CD14-positive monocyte (primary cell): ENCODE data around the gene KLHL10. TPM values are rescaled to one million over a fixed set of nuclear protein-coding genes. Genes with fewer than 3 reads are reported as not detected.

ENCODE experiments used
- DNase-seq, 3 donors: peaks; one replicate each; pipeline ENCODE4 v3.0.0-alpha.2; 2011 to 2022
- H2AFZ ChIP-seq: 2 replicates; pipeline ENCODE4 v1.6.0; 2012; ENCODE audit warnings: mild to moderate bottlenecking, low read depth, low read length, inconsistent platforms; ENCODE audit not compliant: insufficient read depth, poor library complexity, severe bottlenecking
- H3K27ac ChIP-seq, 2 donors: 1 replicate in 1 of 2; 2 replicates in 1 of 2; pipeline ENCODE4 v1.5.1; 2012 to 2013; ENCODE audit warnings: low read length in 2 of 2, control low read depth in 1 of 2, inconsistent platforms in 1 of 2, low read depth in 1 of 2, mild to moderate bottlenecking in 1 of 2
- H3K27me3 ChIP-seq, 2 donors: one replicate each; pipeline versions ENCODE4 v1.6.0 to v1.6.1; 2011 to 2013; ENCODE audit warnings: low read length in 2 of 2; ENCODE audit not compliant: control insufficient read depth in 2 of 2, insufficient read depth in 2 of 2
- H3K36me3 ChIP-seq, 2 donors: replicated peaks in 1 of 2; 1 replicate in 1 of 2; 2 replicates in 1 of 2; pipeline versions ENCODE4 v1.5.1 to v1.6.1; 2012 to 2013; ENCODE audit warnings: low read length in 2 of 2, control low read depth in 1 of 2, inconsistent platforms in 1 of 2, mild to moderate bottlenecking in 1 of 2; ENCODE audit not compliant: insufficient read depth in 2 of 2, control insufficient read depth in 1 of 2
- H3K4me1 ChIP-seq, 2 donors: 1 replicate in 1 of 2; 2 replicates in 1 of 2; pipeline versions ENCODE4 v1.5.1 to v1.6.1; 2012 to 2013; ENCODE audit warnings: low read length in 2 of 2, control low read depth in 1 of 2, inconsistent platforms in 1 of 2, mild to moderate bottlenecking in 1 of 2, moderate library complexity in 1 of 2; ENCODE audit not compliant: insufficient read depth in 2 of 2, control insufficient read depth in 1 of 2
- H3K4me2 ChIP-seq: replicated peaks from 2 replicates; pipeline ENCODE3; 2012; ENCODE audit warnings: low read length, moderate library complexity, mild to moderate bottlenecking; ENCODE audit not compliant: poor library complexity, severe bottlenecking; ENCODE audit errors: extremely low read depth
- H3K4me3 ChIP-seq, 3 experiments: fragments of 200-600 bp in 1 of 3; sonication (generic) in 1 of 3; replicated peaks in 1 of 3; 1 replicate in 2 of 3; 2 replicates in 1 of 3; pipeline ENCODE4 v1.5.1; 2011 to 2013; ENCODE audit warnings: low read length in 3 of 3, mild to moderate bottlenecking in 3 of 3, control low read depth in 2 of 3, low read depth in 2 of 3, inconsistent platforms in 1 of 3, moderate library complexity in 1 of 3
- H3K79me2 ChIP-seq: 2 replicates; pipeline ENCODE4 v1.6.0; 2012; ENCODE audit warnings: mild to moderate bottlenecking, control low read depth, inconsistent platforms, low read length, moderate library complexity; ENCODE audit not compliant: insufficient read depth
- H3K9ac ChIP-seq: 2 replicates; pipeline ENCODE4 v1.6.0; 2017; ENCODE audit warnings: low read length, mild to moderate bottlenecking; ENCODE audit not compliant: insufficient read depth, poor library complexity, severe bottlenecking
- H3K9me3 ChIP-seq, 2 donors: replicated peaks in 1 of 2; 1 replicate in 1 of 2; 2 replicates in 1 of 2; pipeline versions ENCODE4 v1.5.1 to v1.6.1; 2012 to 2013; ENCODE audit warnings: low read length in 2 of 2, control low read depth in 1 of 2; ENCODE audit not compliant: control insufficient read depth in 1 of 2, insufficient read depth in 1 of 2
- H4K20me1 ChIP-seq: 2 replicates; pipeline ENCODE4 v1.6.0; 2012; ENCODE audit warnings: mild to moderate bottlenecking, low read length, control low read depth, moderate library complexity; ENCODE audit not compliant: insufficient read depth
- H3K27ac Mint-ChIP-seq, 7 donors: one replicate each; pipeline ENCODE4 v1.8.0; 2020; ENCODE audit warnings: mild to moderate bottlenecking in 7 of 7, mixed read lengths in 7 of 7, moderate library complexity in 6 of 7, inconsistent platforms in 2 of 7
- H3K27me3 Mint-ChIP-seq, 3 donors: one replicate each; pipeline ENCODE4 v1.8.0; 2021 to 2022; ENCODE audit warnings: low read depth in 3 of 3, mild to moderate bottlenecking in 3 of 3, mixed read lengths in 3 of 3, moderate library complexity in 3 of 3, inconsistent platforms in 1 of 3
- H3K36me3 Mint-ChIP-seq, 2 donors: one replicate each; pipeline ENCODE4 v1.8.0; 2020; ENCODE audit warnings: mixed read lengths in 2 of 2, inconsistent platforms in 1 of 2, mild to moderate bottlenecking in 1 of 2
- H3K4me1 Mint-ChIP-seq: one replicate; pipeline ENCODE4 v1.8.0; 2020; ENCODE audit warnings: mild to moderate bottlenecking, mixed read lengths
- H3K4me3 Mint-ChIP-seq, 2 donors: one replicate each; pipeline ENCODE4 v1.8.0; 2020; ENCODE audit warnings: mild to moderate bottlenecking in 2 of 2, mixed read lengths in 2 of 2, moderate library complexity in 1 of 2
- H3K9me3 Mint-ChIP-seq, 7 donors: one replicate each; pipeline ENCODE4 v1.8.0; 2020 to 2022; ENCODE audit warnings: mixed read lengths in 7 of 7, mild to moderate bottlenecking in 6 of 7, moderate library complexity in 6 of 7, inconsistent platforms in 2 of 7
- CTCF ChIP-seq: fragments of 200-600 bp; IDR thresholded peaks from one replicate; pipeline ENCODE4 v1.8.0; 2022; ENCODE audit warnings: antibody characterized with exemption, mild to moderate bottlenecking
- WGBS: methylation state at CpG from one replicate; pipeline ENCODE4 v1.1.5; 2013; ENCODE audit warnings: missing lambda C conversion rate; ENCODE audit not compliant: insufficient coverage; 5-methylcytosine and 5-hydroxymethylcytosine counted together
- intact Hi-C, 2 donors: fragments of 100-400 bp; cut with micrococcal nuclease; formaldehyde crosslinking; loops; one replicate each; pipeline versions ENCODE4 v1.15.0 to v1.15.1; 2023
- polyA minus RNA-seq: library from RNA; depleted of rRNA, polyadenylated mRNA; stranded (reverse); fragments of >200 nt; gene quantifications from 2 replicates; pipeline ENCODE4 v1.2.3, GENCODE V29; 2012
- polyA plus RNA-seq, 3 donors: library from polyadenylated mRNA; depleted of rRNA in 1 of 3; unstranded in 2 of 3; stranded (reverse) in 1 of 3; fragments of 300-500 nt in 2 of 3; fragments of >200 nt in 1 of 3; fragmentation: Illumina TruSeq in 2 of 3; gene quantifications; 1 replicate in 2 of 3; 2 replicates in 1 of 3; pipeline ENCODE4 v1.2.3, GENCODE V29; 2012 to 2021
- total RNA-seq, 12 experiments: library from RNA in 1 of 12; stranded (reverse) in 1 of 12; fragments of 120-200 nt in 1 of 12; gene quantifications; one replicate each; pipeline ENCODE4 v1.2.4 and lab custom pipeline; 2013 to 2026; ENCODE audit warnings: mixed read lengths in 6 of 12, inconsistent platforms in 1 of 12

The KLHL10 gene
- 0.13 TPM for total RNA-seq (2013)
- polyA plus RNA-seq (under 1 TPM in 1 of 3 donors, not detected in 2; 0.15 TPM), polyA minus RNA-seq (not detected in 2 replicates), total RNA-seq (lab: John Stamatoyannopoulos, UW) (0 to 0.60 (median 0.08) reads per million in 11 experiments)

- no peaks in the 10 kb centered on the region for H3K79me2 ChIP-seq
- H3K9me3 Mint-ChIP-seq: peaks cover 0 to 3% (median 0%) of the 10 kb centered on the region in 7 donors
- DNase-seq: no peak
- H3K36me3 Mint-ChIP-seq: no peaks in the 10 kb centered on the region
- WGBS: 97% methylated on average over 10 of the region's 15 CpGs
- intact Hi-C loops: no loop called here
- H3K4me2 ChIP-seq: peak within 1 kb of the TSS; percentile 99
- peaks cover 2 to 8% of the 10 kb centered on the region in 2 donors for H3K27me3 ChIP-seq
- no peak within 1 kb of the TSS for H3K9ac ChIP-seq
- no peak within 1 kb of the TSS for H3K4me3 ChIP-seq
- H3K9me3 ChIP-seq: no peaks in the 10 kb centered on the region
- H3K4me1 ChIP-seq: peaks cover 11 to 16% of the 10 kb centered on the region in 2 donors
- H3K36me3 ChIP-seq: no peaks in the 10 kb centered on the region
- H2AFZ ChIP-seq: peak within 1 kb of the TSS; percentile 98
- H3K27me3 Mint-ChIP-seq: peaks cover 22 to 34% (median 25%) of the 10 kb centered on the region in 3 donors
- no peak within 1 kb of the TSS for H3K27ac Mint-ChIP-seq
- no peak for TF ChIP-seq CTCF
- H3K4me1 Mint-ChIP-seq: peaks cover 12% of the 10 kb centered on the region
- H3K27ac ChIP-seq: no peak within 1 kb of the TSS
- H3K4me3 Mint-ChIP-seq: peak within 1 kb of the TSS; percentile 79 to 80
- no peaks in the 10 kb centered on the region for H4K20me1 ChIP-seq
Measured at GRCh38 chr17:41837761-41838538, at the start of gene KLHL10. Gene KLHL10 (plus strand): TSS chr17:41837825. CDS start chr17:41837933, 108 bp downstream.

GRCh38 chr17:41792845-41793783, 44.5 kb upstream of the KLHL10 start:
- H3K4me2 ChIP-seq: no peak overlapping the region

More at GRCh38 chr17:41792845-41793783, 44.5 kb upstream of the KLHL10 start:
- no peak for TF ChIP-seq CTCF
- Mint-ChIP-seq H3K4me1 (peaks cover 35% of the 10 kb centered on the region), H3K27ac (peak overlapping the region in 1 of 7 donors; percentile 15), H3K4me3 (no peak overlapping the region), H3K27me3 (peaks cover 2 to 7% (median 5%) of the 10 kb centered on the region in 3 donors), H3K9me3 (peaks cover 0 to 2% (median 0%) of the 10 kb centered on the region in 7 donors), H3K36me3 (no peaks in the 10 kb centered on the region)
- peaks cover 23 to 25% of the 10 kb centered on the region in 2 donors for H3K4me1 ChIP-seq
- DNase-seq: peak in 2 of 3 donors; percentile 17 to 21
- H3K27me3 ChIP-seq: no peaks in the 10 kb centered on the region
- no peaks in the 10 kb centered on the region for H4K20me1 ChIP-seq
- H2AFZ ChIP-seq: peak overlapping the region; percentile 60
- no peaks in the 10 kb centered on the region for H3K9me3 ChIP-seq
- no peak overlapping the region for H3K9ac ChIP-seq
- H3K4me3 ChIP-seq: no peak overlapping the region
- H3K36me3 ChIP-seq: no peaks in the 10 kb centered on the region
- WGBS: 51% methylated on average over 8 of the region's 22 CpGs
- no peaks in the 10 kb centered on the region for H3K79me2 ChIP-seq
- intact Hi-C loops: no loop called here
- H3K27ac ChIP-seq: no peak overlapping the region
